ENCODE data around the gene ANKS3.

DNA sequence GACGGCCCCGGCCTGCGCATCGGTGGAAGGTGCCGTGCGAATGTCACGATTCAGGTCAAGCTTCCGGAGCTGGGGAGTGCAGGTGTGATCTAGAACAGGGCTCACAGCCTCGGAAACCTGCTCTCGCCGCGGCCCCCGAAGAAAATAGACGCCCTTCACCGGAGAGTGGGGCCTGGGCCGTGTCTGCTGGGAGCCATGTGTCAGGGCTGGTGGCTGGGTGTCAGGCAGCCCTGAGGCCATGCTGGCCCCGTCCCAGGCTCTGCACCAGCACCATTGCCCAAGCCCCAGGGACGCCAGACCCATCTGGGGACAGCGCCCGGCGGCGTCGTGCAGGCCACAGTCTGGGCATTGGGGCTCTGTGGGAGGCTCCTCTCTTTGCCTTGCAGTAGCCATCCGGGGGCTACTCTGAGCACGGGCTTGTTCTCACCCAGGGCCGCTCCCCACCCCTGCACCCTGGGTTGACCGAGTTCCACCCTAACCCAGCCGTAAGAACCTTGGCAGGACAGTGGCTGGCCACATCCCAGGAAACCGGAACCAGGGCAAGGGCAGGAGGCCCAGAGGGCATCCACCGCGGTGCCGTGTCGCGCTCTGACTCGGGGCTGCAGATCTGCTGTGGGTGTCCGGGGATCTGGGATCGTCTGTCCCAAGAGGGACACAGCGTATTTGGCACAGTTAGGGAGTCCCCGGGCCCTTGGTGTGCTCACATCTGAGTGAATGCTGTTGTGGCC is 46.0 kb downstream of the ANKS3 start:
- TF ChIP-seq, protein P1, sequence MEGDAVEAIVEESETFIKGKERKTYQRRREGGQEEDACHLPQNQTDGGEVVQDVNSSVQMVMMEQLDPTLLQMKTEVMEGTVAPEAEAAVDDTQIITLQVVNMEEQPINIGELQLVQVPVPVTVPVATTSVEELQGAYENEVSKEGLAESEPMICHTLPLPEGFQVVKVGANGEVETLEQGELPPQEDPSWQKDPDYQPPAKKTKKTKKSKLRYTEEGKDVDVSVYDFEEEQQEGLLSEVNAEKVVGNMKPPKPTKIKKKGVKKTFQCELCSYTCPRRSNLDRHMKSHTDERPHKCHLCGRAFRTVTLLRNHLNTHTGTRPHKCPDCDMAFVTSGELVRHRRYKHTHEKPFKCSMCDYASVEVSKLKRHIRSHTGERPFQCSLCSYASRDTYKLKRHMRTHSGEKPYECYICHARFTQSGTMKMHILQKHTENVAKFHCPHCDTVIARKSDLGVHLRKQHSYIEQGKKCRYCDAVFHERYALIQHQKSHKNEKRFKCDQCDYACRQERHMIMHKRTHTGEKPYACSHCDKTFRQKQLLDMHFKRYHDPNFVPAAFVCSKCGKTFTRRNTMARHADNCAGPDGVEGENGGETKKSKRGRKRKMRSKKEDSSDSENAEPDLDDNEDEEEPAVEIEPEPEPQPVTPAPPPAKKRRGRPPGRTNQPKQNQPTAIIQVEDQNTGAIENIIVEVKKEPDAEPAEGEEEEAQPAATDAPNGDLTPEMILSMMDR (IDR thresholded peaks at IDR 0.05), result no peak
- no peak for TF ChIP-seq POLR2A (IDR thresholded peaks at IDR 0.05)
